HepG2 (cell line): ENCODE data around the gene COMMD4. TPM values are rescaled to one million over a fixed set of nuclear protein-coding genes. Genes with fewer than 3 reads are reported as not detected.
A peak's percentile ranks its signal among the peaks of the same experiment; 100 is the strongest.

Experiments used
- ASH2L ChIP-seq: fragments of 300-600, 200-600 bp; sonication (generic); IDR thresholded peaks from 2 replicates; pipeline ENCODE4 v1.7.0; 2017; ENCODE audit warnings: low read depth, mild to moderate bottlenecking, moderate library complexity, mixed read lengths, low read length; ENCODE audit not compliant: insufficient read length
- BRD4 ChIP-seq: sonication (generic); formaldehyde crosslinking; IDR thresholded peaks from 2 replicates; pipeline ENCODE4 v1.4.0; 2020; ENCODE audit warnings: missing genetic modification reagents
- HNF4A ChIP-seq: sonication (generic); formaldehyde crosslinking; IDR thresholded peaks from 2 replicates; pipeline ENCODE4 v1.4.0; 2020; ENCODE audit warnings: missing genetic modification reagents
- HNRNPLL ChIP-seq: fragments of 200-400 bp; formaldehyde crosslinking; IDR thresholded peaks from 2 replicates; pipeline ENCODE4 v1.6.1; 2017; ENCODE audit warnings: mild to moderate bottlenecking, low read depth, low read length; ENCODE audit not compliant: poor library complexity, severe bottlenecking
- MYNN ChIP-seq: sonication (generic); formaldehyde crosslinking; IDR thresholded peaks from 2 replicates; pipeline ENCODE4 v1.4.0; 2020; ENCODE audit warnings: mild to moderate bottlenecking, low read depth, missing genetic modification reagents
- PITX1 ChIP-seq: sonication (generic); formaldehyde crosslinking; IDR thresholded peaks from 2 replicates; pipeline ENCODE4 v1.5.1; 2020; ENCODE audit warnings: mild to moderate bottlenecking, missing genetic modification reagents
- ZBTB7A ChIP-seq: sonication (generic); formaldehyde crosslinking; IDR thresholded peaks from 2 replicates; pipeline ENCODE4 v1.8.0; 2022; ENCODE audit warnings: mild to moderate bottlenecking, missing genetic modification reagents
- ZNF230 ChIP-seq: sonication (generic); formaldehyde crosslinking; IDR thresholded peaks from 2 replicates; pipeline ENCODE4 v1.4.0; 2020; ENCODE audit warnings: mild to moderate bottlenecking, missing genetic modification reagents
- ZNF274 ChIP-seq: sonication (generic); formaldehyde crosslinking; IDR thresholded peaks from 2 replicates; pipeline ENCODE4 v1.5.1; 2020; ENCODE audit warnings: mild to moderate bottlenecking, missing genetic modification reagents
- ZNF431 ChIP-seq: sonication (generic); formaldehyde crosslinking; IDR thresholded peaks from 2 replicates; pipeline ENCODE4 v1.9.0; 2022; ENCODE audit warnings: missing genetic modification reagents, low read depth, mild to moderate bottlenecking, borderline replicate concordance
- ZNF441 ChIP-seq: sonication (generic); formaldehyde crosslinking; IDR thresholded peaks from 2 replicates; pipeline ENCODE4 v1.7.0; 2021; ENCODE audit warnings: missing genetic modification reagents, borderline replicate concordance
- ZNF816 ChIP-seq: sonication (generic); formaldehyde crosslinking; IDR thresholded peaks from 2 replicates; pipeline ENCODE4 v1.8.0; 2022; ENCODE audit warnings: missing genetic modification reagents, mild to moderate bottlenecking, borderline replicate concordance
- polyA plus RNA-seq, 8 experiments: library from polyadenylated mRNA; depleted of rRNA in 3 of 8; stranded (reverse) in 7 of 8; unstranded in 1 of 8; fragments of >200 nt; fragmentation: Illumina TruSeq in 4 of 8; extraction: Trizol in 4 of 8; gene quantifications; 2 replicates each; pipeline versions ENCODE4 v1.2.1 to v1.2.3, GENCODE V29; 2011 to 2016; ENCODE audit warnings: low read depth in 4 of 8, missing spikeins in 1 of 8, mixed read lengths in 1 of 8; ENCODE audit not compliant: insufficient read depth in 1 of 8
- total RNA-seq, 5 experiments: library from RNA; depleted of rRNA; stranded (reverse); fragments of >200 nt; fragmentation: Illumina TruSeq; extraction: Trizol; gene quantifications; 2 replicates each; pipeline ENCODE4 v1.2.3, GENCODE V29; 2016; ENCODE audit warnings: low read depth in 1 of 5
- TF ChIP-seq, protein P1 (sequence below), 2 experiments: fragments of 450-650 bp in 1 of 2; sonication (generic) in 1 of 2; formaldehyde crosslinking in 1 of 2; IDR thresholded peaks; 2 replicates each; pipeline versions ENCODE4 v1.6.1 to v1.8.0; 2016 to 2022; ENCODE audit warnings: antibody characterized with exemption in 1 of 2, mild to moderate bottlenecking in 1 of 2, missing genetic modification reagents in 1 of 2
- TF ChIP-seq, protein P2 (sequence below): sonication (generic); formaldehyde crosslinking; IDR thresholded peaks from 2 replicates; pipeline ENCODE4 v1.4.0; 2020; ENCODE audit warnings: mild to moderate bottlenecking, missing genetic modification reagents

The COMMD4 gene
- total and polyA plus RNA-seq, 2 of the 13 experiments (the other 11 are each of a cell fraction or from before 2014, with no cell fraction given), result 45.8 to 89.9 TPM

DNA sequence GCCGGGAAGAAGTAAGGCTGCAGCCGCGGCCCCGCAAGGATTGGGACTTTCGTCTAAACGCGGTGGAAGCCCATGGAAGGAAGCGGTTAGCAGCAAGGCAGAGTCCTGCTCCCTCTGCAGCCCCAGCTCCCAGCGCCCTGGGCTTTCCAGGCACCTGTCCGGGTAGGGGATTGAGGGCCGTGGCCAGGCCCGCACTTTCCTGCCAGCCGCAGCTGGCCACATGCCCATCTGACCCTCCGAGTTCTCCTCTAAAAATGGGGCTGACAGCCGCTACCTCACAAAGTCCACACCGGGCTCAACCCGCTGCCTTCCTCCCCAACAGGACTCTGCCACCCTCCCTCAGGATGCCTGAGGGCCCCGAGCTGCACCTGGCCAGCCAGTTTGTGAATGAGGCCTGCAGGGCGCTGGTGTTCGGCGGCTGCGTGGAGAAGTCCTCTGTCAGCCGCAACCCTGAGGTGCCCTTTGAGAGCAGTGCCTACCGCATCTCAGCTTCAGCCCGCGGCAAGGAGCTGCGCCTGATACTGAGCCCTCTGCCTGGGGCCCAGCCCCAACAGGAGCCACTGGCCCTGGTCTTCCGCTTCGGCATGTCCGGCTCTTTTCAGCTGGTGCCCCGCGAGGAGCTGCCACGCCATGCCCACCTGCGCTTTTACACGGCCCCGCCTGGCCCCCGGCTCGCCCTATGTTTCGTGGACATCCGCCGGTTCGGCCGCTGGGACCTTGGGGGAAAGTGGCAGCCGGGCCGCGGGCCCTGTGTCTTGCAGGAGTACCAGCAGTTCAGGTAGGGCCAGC lies 12.9 kb downstream of the COMMD4 start (continued):
- TF ChIP-seq ASH2L (no peak), ZNF441 (no peak), HNRNPLL (peak; percentile 25), ZNF274 (peak; percentile 29; the same call in 1 of the 2 replicates), ZNF230 (CRISPR knock-in tag) (no peak), HNF4A (CRISPR knock-in tag) (peak; percentile 48; the same call in 1 of the 2 replicates), BRD4 (no peak), ZBTB7A (0 out of 2 replicates have a peak, but pooled peaks have one; percentile 18), PITX1 (CRISPR knock-in tag) (0 out of 2 replicates have a peak, but pooled peaks have one; percentile 11), MYNN (CRISPR knock-in tag) (no peak), ZNF816 (no peak), ZNF431 (CRISPR knock-in tag) (no peak)
- TF ChIP-seq, protein P1, sequence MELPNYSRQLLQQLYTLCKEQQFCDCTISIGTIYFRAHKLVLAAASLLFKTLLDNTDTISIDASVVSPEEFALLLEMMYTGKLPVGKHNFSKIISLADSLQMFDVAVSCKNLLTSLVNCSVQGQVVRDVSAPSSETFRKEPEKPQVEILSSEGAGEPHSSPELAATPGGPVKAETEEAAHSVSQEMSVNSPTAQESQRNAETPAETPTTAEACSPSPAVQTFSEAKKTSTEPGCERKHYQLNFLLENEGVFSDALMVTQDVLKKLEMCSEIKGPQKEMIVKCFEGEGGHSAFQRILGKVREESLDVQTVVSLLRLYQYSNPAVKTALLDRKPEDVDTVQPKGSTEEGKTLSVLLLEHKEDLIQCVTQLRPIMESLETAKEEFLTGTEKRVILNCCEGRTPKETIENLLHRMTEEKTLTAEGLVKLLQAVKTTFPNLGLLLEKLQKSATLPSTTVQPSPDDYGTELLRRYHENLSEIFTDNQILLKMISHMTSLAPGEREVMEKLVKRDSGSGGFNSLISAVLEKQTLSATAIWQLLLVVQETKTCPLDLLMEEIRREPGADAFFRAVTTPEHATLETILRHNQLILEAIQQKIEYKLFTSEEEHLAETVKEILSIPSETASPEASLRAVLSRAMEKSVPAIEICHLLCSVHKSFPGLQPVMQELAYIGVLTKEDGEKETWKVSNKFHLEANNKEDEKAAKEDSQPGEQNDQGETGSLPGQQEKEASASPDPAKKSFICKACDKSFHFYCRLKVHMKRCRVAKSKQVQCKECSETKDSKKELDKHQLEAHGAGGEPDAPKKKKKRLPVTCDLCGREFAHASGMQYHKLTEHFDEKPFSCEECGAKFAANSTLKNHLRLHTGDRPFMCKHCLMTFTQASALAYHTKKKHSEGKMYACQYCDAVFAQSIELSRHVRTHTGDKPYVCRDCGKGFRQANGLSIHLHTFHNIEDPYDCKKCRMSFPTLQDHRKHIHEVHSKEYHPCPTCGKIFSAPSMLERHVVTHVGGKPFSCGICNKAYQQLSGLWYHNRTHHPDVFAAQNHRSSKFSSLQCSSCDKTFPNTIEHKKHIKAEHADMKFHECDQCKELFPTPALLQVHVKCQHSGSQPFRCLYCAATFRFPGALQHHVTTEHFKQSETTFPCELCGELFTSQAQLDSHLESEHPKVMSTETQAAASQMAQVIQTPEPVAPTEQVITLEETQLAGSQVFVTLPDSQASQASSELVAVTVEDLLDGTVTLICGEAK (IDR thresholded peaks at IDR 0.05), result no peak
- TF ChIP-seq, protein P1 (CRISPR knock-in tag; IDR thresholded peaks at IDR 0.05), result 0 out of 2 replicates have a peak, but pooled peaks have one; percentile 33
- TF ChIP-seq, protein P2, sequence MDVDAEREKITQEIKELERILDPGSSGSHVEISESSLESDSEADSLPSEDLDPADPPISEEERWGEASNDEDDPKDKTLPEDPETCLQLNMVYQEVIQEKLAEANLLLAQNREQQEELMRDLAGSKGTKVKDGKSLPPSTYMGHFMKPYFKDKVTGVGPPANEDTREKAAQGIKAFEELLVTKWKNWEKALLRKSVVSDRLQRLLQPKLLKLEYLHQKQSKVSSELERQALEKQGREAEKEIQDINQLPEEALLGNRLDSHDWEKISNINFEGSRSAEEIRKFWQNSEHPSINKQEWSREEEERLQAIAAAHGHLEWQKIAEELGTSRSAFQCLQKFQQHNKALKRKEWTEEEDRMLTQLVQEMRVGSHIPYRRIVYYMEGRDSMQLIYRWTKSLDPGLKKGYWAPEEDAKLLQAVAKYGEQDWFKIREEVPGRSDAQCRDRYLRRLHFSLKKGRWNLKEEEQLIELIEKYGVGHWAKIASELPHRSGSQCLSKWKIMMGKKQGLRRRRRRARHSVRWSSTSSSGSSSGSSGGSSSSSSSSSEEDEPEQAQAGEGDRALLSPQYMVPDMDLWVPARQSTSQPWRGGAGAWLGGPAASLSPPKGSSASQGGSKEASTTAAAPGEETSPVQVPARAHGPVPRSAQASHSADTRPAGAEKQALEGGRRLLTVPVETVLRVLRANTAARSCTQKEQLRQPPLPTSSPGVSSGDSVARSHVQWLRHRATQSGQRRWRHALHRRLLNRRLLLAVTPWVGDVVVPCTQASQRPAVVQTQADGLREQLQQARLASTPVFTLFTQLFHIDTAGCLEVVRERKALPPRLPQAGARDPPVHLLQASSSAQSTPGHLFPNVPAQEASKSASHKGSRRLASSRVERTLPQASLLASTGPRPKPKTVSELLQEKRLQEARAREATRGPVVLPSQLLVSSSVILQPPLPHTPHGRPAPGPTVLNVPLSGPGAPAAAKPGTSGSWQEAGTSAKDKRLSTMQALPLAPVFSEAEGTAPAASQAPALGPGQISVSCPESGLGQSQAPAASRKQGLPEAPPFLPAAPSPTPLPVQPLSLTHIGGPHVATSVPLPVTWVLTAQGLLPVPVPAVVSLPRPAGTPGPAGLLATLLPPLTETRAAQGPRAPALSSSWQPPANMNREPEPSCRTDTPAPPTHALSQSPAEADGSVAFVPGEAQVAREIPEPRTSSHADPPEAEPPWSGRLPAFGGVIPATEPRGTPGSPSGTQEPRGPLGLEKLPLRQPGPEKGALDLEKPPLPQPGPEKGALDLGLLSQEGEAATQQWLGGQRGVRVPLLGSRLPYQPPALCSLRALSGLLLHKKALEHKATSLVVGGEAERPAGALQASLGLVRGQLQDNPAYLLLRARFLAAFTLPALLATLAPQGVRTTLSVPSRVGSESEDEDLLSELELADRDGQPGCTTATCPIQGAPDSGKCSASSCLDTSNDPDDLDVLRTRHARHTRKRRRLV (CRISPR knock-in tag), result peak; percentile 46; the same call in 1 of the 2 replicates
